WTC11 (cell line): ENCODE data around the gene CHRNA3.

ENCODE experiments used
- ATF2 ChIP-seq: sonication (generic); formaldehyde crosslinking; IDR thresholded peaks from 2 replicates; pipeline ENCODE4 v1.8.1; 2022; ENCODE audit warnings: low read depth, missing genetic modification reagents, borderline replicate concordance
- ATF6 ChIP-seq: sonication (generic); formaldehyde crosslinking; IDR thresholded peaks from 2 replicates; pipeline ENCODE4 v1.8.1; 2023; ENCODE audit warnings: mild to moderate bottlenecking, missing genetic modification reagents
- CTCF ChIP-seq: fragments of 200-600 bp; IDR thresholded peaks from 2 replicates; pipeline ENCODE4 v1.8.0; 2022; ENCODE audit warnings: antibody characterized with exemption
- KAT7 ChIP-seq: sonication (generic); formaldehyde crosslinking; IDR thresholded peaks from 2 replicates; pipeline ENCODE4 v1.8.1; 2023; ENCODE audit warnings: missing genetic modification reagents, mild to moderate bottlenecking, borderline replicate concordance
- PREB ChIP-seq: sonication (generic); formaldehyde crosslinking; IDR thresholded peaks from 2 replicates; pipeline ENCODE4 v1.8.1; 2022; ENCODE audit warnings: mild to moderate bottlenecking, missing genetic modification reagents, moderate library complexity, borderline replicate concordance
- USF2 ChIP-seq: sonication (generic); formaldehyde crosslinking; IDR thresholded peaks from 2 replicates; pipeline ENCODE4 v1.8.1; 2023; ENCODE audit warnings: mild to moderate bottlenecking, missing genetic modification reagents, moderate library complexity

- TF ChIP-seq USF2 (no peak), CTCF (no peak), PREB (CRISPR knock-in tag) (no peak), ATF6 (CRISPR knock-in tag) (no peak), KAT7 (CRISPR knock-in tag) (no peak), ATF2 (no peak)
Measured at GRCh38 chr15:78629031-78629715, 8.4 kb upstream of the CHRNA3 start.
